Esophagus muscularis mucosa (tissue), 4 donors: Measurements from ENCODE around the gene OGDHL.

ENCODE experiments used
- CTCF ChIP-seq, 3 experiments: fragments of 200-600 bp in 2 of 3; fragments of 450-650 bp in 1 of 3; sonication (generic) in 2 of 3; IDR thresholded peaks; one replicate each; pipeline ENCODE4 v1.5.1; 2017 to 2019; ENCODE audit warnings: antibody characterized with exemption in 3 of 3, mild to moderate bottlenecking in 2 of 3, moderate library complexity in 1 of 3
- EP300 ChIP-seq: sonication (generic); formaldehyde crosslinking; IDR thresholded peaks from one replicate; pipeline ENCODE4 v1.6.1; 2017; ENCODE audit warnings: antibody characterized with exemption
- POLR2A ChIP-seq: fragments of 450-650 bp; IDR thresholded peaks from one replicate; pipeline ENCODE4 v1.6.1; 2017; ENCODE audit warnings: antibody characterized with exemption, moderate library complexity, mild to moderate bottlenecking, low read depth
- POLR2AphosphoS5 ChIP-seq, 2 donors: sonication (generic); formaldehyde crosslinking; IDR thresholded peaks; one replicate each; pipeline ENCODE4 v1.6.1; 2017; ENCODE audit warnings: antibody characterized with exemption in 2 of 2

GRCh38 chr10:49738616-49739360 lies 23.3 kb downstream of the OGDHL start:
- no peak for TF ChIP-seq CTCF (IDR thresholded peaks at IDR 0.05)
- TF ChIP-seq POLR2A: no peak
- TF ChIP-seq POLR2AphosphoS5 (IDR thresholded peaks at IDR 0.05): no peak
- no peak for TF ChIP-seq EP300
